Prostate gland (tissue), 2 donors: ENCODE measurements around the gene MARK2.

ENCODE experiments used
- POLR2A ChIP-seq: fragments of 450-650 bp; IDR thresholded peaks from one replicate; pipeline ENCODE4 v1.6.1; 2016; ENCODE audit warnings: antibody characterized with exemption, mild to moderate bottlenecking
- POLR2AphosphoS5 ChIP-seq: sonication (generic); formaldehyde crosslinking; IDR thresholded peaks from one replicate; pipeline ENCODE4 v1.6.1; 2017; ENCODE audit warnings: antibody characterized with exemption
- TF ChIP-seq, protein P1 (sequence below), 4 experiments: fragments of 200-600 bp in 2 of 4; fragments of 450-650 bp in 2 of 4; sonication (generic) in 2 of 4; IDR thresholded peaks; 1 replicate in 3 of 4; 2 replicates in 1 of 4; pipeline ENCODE4 v1.5.1; 2016 to 2019; ENCODE audit warnings: antibody characterized with exemption in 4 of 4, mild to moderate bottlenecking in 2 of 4, moderate library complexity in 2 of 4

DNA sequence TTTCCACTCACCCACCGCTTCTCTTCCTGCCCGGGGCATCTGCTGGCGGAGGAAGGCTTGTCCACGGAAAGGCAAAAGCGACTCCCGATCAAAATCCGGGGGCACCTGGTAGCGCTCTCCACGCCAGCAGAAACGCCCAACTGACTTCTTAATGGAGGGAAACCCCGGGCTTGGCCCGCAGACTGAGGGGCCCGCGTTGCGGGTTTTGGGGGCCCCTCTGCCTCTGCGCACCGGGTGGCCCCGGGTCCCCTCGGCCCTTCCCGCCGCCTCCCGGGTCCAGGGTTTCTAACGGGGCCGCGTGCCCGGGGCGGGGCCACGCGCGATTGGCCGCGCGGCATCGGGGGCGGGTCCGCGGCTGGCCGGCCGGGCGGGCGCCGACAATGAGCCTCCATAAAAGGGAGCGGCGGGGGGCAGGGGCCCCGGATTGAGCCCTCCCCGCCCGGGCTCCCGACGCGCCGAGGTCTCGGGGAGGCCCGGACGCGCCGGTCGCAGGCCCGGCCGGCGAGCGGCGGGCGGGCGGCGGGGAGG is 25.8 kb upstream of the MARK2 start, which contains the start of gene SPINDOC:
- TF ChIP-seq, protein P1, sequence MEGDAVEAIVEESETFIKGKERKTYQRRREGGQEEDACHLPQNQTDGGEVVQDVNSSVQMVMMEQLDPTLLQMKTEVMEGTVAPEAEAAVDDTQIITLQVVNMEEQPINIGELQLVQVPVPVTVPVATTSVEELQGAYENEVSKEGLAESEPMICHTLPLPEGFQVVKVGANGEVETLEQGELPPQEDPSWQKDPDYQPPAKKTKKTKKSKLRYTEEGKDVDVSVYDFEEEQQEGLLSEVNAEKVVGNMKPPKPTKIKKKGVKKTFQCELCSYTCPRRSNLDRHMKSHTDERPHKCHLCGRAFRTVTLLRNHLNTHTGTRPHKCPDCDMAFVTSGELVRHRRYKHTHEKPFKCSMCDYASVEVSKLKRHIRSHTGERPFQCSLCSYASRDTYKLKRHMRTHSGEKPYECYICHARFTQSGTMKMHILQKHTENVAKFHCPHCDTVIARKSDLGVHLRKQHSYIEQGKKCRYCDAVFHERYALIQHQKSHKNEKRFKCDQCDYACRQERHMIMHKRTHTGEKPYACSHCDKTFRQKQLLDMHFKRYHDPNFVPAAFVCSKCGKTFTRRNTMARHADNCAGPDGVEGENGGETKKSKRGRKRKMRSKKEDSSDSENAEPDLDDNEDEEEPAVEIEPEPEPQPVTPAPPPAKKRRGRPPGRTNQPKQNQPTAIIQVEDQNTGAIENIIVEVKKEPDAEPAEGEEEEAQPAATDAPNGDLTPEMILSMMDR (IDR thresholded peaks at IDR 0.05), result no peak
- TF ChIP-seq POLR2A (peak; percentile 53), POLR2AphosphoS5 (no peak)
